ENCODE results near the gene ZNF639.

GRCh38 chr3:179281825-179282224, 41.0 kb upstream of the ZNF639 start:
- TF ChIP-seq GATA2 (IDR thresholded peaks at IDR 0.05; ENCODE audit: low read depth, low read length): no peak
- no peak for TF ChIP-seq GATA3 (IDR thresholded peaks at IDR 0.05; ENCODE audit: low read depth, low read length)

Measured in SH-SY5Y (cell line).